Measurements from ENCODE around the gene DYNC1I2. TPM values are rescaled to one million over a fixed set of nuclear protein-coding genes. Genes with fewer than 3 reads are reported as not detected.

The DYNC1I2 gene
- total RNA-seq, 1 experiment from 2014 or later = 124 TPM

DNA sequence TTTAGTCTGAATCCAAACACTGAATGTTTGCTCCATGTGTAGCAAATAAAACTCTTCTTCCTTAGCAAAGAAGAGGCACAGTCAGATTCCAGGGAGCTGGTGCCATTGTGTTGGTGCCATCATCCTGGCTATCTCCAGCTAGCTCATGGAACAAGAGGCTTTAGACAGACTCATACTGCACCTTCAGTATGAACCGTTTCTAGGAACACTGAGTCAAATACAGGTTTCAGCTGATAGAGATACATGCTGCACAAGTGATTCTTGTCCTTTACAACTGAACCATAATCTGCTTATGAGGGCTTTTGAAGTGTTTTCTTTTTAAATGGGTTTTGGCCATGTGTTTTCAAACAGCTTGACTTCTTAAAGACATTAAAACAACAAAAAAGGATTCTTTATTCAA lies 57.9 kb downstream of the DYNC1I2 start:
- no TSS peak for BruUV-seq (replicated peaks)
- no peak overlapping the region for H3K4me3 ChIP-seq (ENCODE audit: low read depth, low read length, poor library complexity, severe bottlenecking)
- peaks cover 62% of the 10 kb centered on the region for H3K36me3 ChIP-seq (ENCODE audit: insufficient read depth, low read length, poor library complexity, severe bottlenecking)
- H3K4me1 ChIP-seq (ENCODE audit: insufficient read depth, low read length, poor library complexity, severe bottlenecking) = peaks cover 9% of the 10 kb centered on the region
- no peak for TF ChIP-seq CTCF (conservative IDR thresholded peaks at IDR 0.05; ENCODE audit: low read depth, low read length)
- no peak for TF ChIP-seq EZH2 (IDR thresholded peaks at IDR 0.05; ENCODE audit: borderline replicate concordance, low read depth, low read length, poor library complexity, severe bottlenecking)
- POLR2A ChIA-PET (ENCODE audit: low non-redundant PET) = no interaction called here
- intact Hi-C loops (cut with micrococcal nuclease; ENCODE audit: unreplicated experiment) = no loop called here
- no peak overlapping the region for H3K27ac ChIP-seq (ENCODE audit: low read depth, low read length, poor library complexity, severe bottlenecking)
- CTCF ChIA-PET = no interaction called here
- no peak for DNase-seq (ENCODE audit: low spot score)
- H3K9me3 ChIP-seq (ENCODE audit: low read depth, low read length, poor library complexity, severe bottlenecking) = no peaks in the 10 kb centered on the region
- H3K27me3 ChIP-seq (replicated peaks; ENCODE audit: insufficient read depth, low read depth, low read length, poor library complexity) = no peaks in the 10 kb centered on the region

DNA sequence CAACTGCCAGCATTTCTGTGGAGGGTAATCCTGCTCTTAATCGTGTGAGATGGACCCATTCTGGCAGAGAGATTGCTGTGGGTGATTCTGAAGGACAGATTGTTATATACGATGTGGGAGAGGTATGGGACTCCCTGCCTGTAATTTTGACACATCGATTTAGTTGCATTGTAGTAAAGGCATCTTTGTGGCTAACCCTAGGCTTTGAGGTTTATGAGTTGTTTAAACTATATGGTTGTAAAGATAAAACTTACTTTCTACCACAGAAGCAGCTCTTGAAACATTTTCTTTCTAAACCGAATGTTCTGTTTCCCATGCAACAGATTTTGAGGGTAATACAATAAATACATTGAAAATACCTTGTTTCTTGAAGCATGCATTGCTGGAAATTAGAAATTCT lies 58.5 kb downstream of the DYNC1I2 start:
- TF ChIP-seq EZH2 (IDR thresholded peaks at IDR 0.05; ENCODE audit: borderline replicate concordance, low read depth, low read length, poor library complexity, severe bottlenecking) = no peak
- TF ChIP-seq CTCF (conservative IDR thresholded peaks at IDR 0.05; ENCODE audit: low read depth, low read length) = no peak
- no peaks in the 10 kb centered on the region for H3K27me3 ChIP-seq (replicated peaks; ENCODE audit: insufficient read depth, low read depth, low read length, poor library complexity)
- no peak overlapping the region for H3K27ac ChIP-seq (ENCODE audit: low read depth, low read length, poor library complexity, severe bottlenecking)
- DNase-seq (ENCODE audit: low spot score) = no peak
- no TSS peak for BruUV-seq (replicated peaks)
- ChIA-PET CTCF (no interaction called here), POLR2A (ENCODE audit: low non-redundant PET) (no interaction called here)
- peaks cover 66% of the 10 kb centered on the region for H3K36me3 ChIP-seq (ENCODE audit: insufficient read depth, low read length, poor library complexity, severe bottlenecking)
- no peak overlapping the region for H3K4me3 ChIP-seq (ENCODE audit: low read depth, low read length, poor library complexity, severe bottlenecking)
- intact Hi-C loops (cut with micrococcal nuclease; ENCODE audit: unreplicated experiment) = no loop called here
- H3K9me3 ChIP-seq (ENCODE audit: low read depth, low read length, poor library complexity, severe bottlenecking) = no peaks in the 10 kb centered on the region
- H3K4me1 ChIP-seq (ENCODE audit: insufficient read depth, low read length, poor library complexity, severe bottlenecking) = peaks cover 7% of the 10 kb centered on the region

DNA sequence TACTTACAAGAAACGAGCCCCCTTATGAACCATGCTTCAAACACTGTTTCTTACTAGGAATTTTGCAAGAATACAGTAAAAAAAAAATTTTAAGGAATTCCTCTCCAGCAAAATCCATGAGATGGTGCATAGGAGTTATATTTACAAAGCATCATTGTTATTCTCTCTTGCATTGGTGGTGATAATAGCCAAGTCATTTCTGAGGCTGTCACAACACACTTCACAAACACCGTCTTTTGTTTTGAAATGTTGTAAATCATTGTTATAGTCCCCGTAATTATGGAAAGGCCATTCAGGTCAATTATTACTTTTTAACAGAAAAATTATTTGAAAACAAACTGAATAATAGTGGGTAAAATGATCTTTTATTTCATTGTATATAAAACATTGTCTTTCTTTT lies 60.1 kb downstream of the DYNC1I2 start:
- no peak for DNase-seq (ENCODE audit: low spot score)
- ChIA-PET POLR2A (ENCODE audit: low non-redundant PET) (no interaction called here), CTCF (no interaction called here)
- H3K27ac ChIP-seq (ENCODE audit: low read depth, low read length, poor library complexity, severe bottlenecking) = no peak overlapping the region
- BruUV-seq (replicated peaks) = no TSS peak
- H3K27me3 ChIP-seq (replicated peaks; ENCODE audit: insufficient read depth, low read depth, low read length, poor library complexity) = no peaks in the 10 kb centered on the region
- H3K36me3 ChIP-seq (ENCODE audit: insufficient read depth, low read length, poor library complexity, severe bottlenecking) = peaks cover 69% of the 10 kb centered on the region
- no peak for TF ChIP-seq EZH2 (IDR thresholded peaks at IDR 0.05; ENCODE audit: borderline replicate concordance, low read depth, low read length, poor library complexity, severe bottlenecking)
- TF ChIP-seq CTCF (conservative IDR thresholded peaks at IDR 0.05; ENCODE audit: low read depth, low read length) = no peak
- intact Hi-C loops (cut with micrococcal nuclease; ENCODE audit: unreplicated experiment) = no loop called here
- H3K9me3 ChIP-seq (ENCODE audit: low read depth, low read length, poor library complexity, severe bottlenecking) = no peaks in the 10 kb centered on the region
- no peaks in the 10 kb centered on the region for H3K4me1 ChIP-seq (ENCODE audit: insufficient read depth, low read length, poor library complexity, severe bottlenecking)
- H3K4me3 ChIP-seq (ENCODE audit: low read depth, low read length, poor library complexity, severe bottlenecking) = no peak overlapping the region

Data from A673 (cell line).